Liver (tissue), 9 donors: Measurements from ENCODE around the gene SIPA1L2. TPM values are rescaled to one million over a fixed set of nuclear protein-coding genes. Genes with fewer than 3 reads are reported as not detected.

ENCODE experiments used
- DNase-seq: peaks from one replicate; pipeline ENCODE4 v3.0.0-alpha.2; 2017; ENCODE audit warnings: low spot score
- H3K27ac ChIP-seq, 2 donors: one replicate each; pipeline ENCODE4 v1.7.0; 2013; ENCODE audit warnings: inconsistent platforms in 2 of 2, low read length in 2 of 2, control low read depth in 1 of 2, low read depth in 1 of 2, mild to moderate bottlenecking in 1 of 2
- H3K27me3 ChIP-seq, 4 donors: one replicate each; pipeline versions ENCODE4 v1.6.1 to v1.7.0; 2013; ENCODE audit warnings: low read length in 3 of 4, inconsistent platforms in 1 of 4, mild to moderate bottlenecking in 1 of 4, moderate library complexity in 1 of 4; ENCODE audit not compliant: control insufficient read depth in 4 of 4, insufficient read depth in 4 of 4
- H3K36me3 ChIP-seq, 4 donors: one replicate each; pipeline versions ENCODE4 v1.6.1 to v1.7.0; 2013; ENCODE audit warnings: low read length in 3 of 4, mild to moderate bottlenecking in 3 of 4, low read depth in 1 of 4, moderate library complexity in 1 of 4; ENCODE audit not compliant: control insufficient read depth in 4 of 4, insufficient read depth in 3 of 4
- H3K4me1 ChIP-seq, 4 donors: one replicate each; pipeline versions ENCODE4 v1.6.1 to v1.7.0; 2013; ENCODE audit warnings: low read length in 3 of 4, mild to moderate bottlenecking in 3 of 4, moderate library complexity in 1 of 4; ENCODE audit not compliant: control insufficient read depth in 4 of 4, insufficient read depth in 4 of 4
- H3K4me3 ChIP-seq, 3 donors: one replicate each; pipeline versions ENCODE4 v1.6.1 to v1.7.0; 2013; ENCODE audit warnings: low read length in 3 of 3, control low read depth in 1 of 3, low read depth in 1 of 3, mild to moderate bottlenecking in 1 of 3
- H3K9ac ChIP-seq, 2 donors: one replicate each; pipeline ENCODE4 v1.7.0; 2013; ENCODE audit warnings: low read length in 2 of 2, mild to moderate bottlenecking in 2 of 2, moderate library complexity in 2 of 2, control low read depth in 1 of 2, low read depth in 1 of 2
- H3K9me3 ChIP-seq, 4 donors: one replicate each; pipeline versions ENCODE4 v1.6.1 to v1.7.0; 2013; ENCODE audit warnings: low read length in 3 of 4; ENCODE audit not compliant: control insufficient read depth in 4 of 4
- ATF3 ChIP-seq: IDR thresholded peaks from 2 replicates; pipeline ENCODE4 v1.6.1; 2016; ENCODE audit warnings: antibody characterized with exemption
- CTCF ChIP-seq: fragments of 150-350 bp; IDR thresholded peaks from 2 replicates; pipeline ENCODE4 v1.5.1; 2017; ENCODE audit warnings: improper control_type of control experiment, low read depth, low read length; ENCODE audit not compliant: missing input control
- EGR1 ChIP-seq, 2 donors: IDR thresholded peaks; 2 replicates each; pipeline ENCODE4 v1.6.1; 2016 to 2018; ENCODE audit warnings: antibody characterized with exemption in 2 of 2, low read depth in 2 of 2
- FOXA1 ChIP-seq: IDR thresholded peaks from 2 replicates; pipeline ENCODE4 v1.6.1; 2016; ENCODE audit warnings: antibody characterized with exemption
- FOXA2 ChIP-seq: IDR thresholded peaks from 2 replicates; pipeline ENCODE4 v1.6.1; 2016; ENCODE audit warnings: antibody characterized with exemption
- GABPA ChIP-seq, 2 donors: IDR thresholded peaks in 1 of 2; conservative IDR thresholded peaks in 1 of 2; 2 replicates each; pipeline ENCODE4 v1.6.1; 2016; ENCODE audit warnings: antibody characterized with exemption in 2 of 2, mild to moderate bottlenecking in 1 of 2, moderate library complexity in 1 of 2
- HNF4A ChIP-seq, 2 donors: conservative IDR thresholded peaks; 2 replicates each; pipeline ENCODE4 v1.6.1; 2016; ENCODE audit warnings: antibody characterized with exemption in 2 of 2, mild to moderate bottlenecking in 2 of 2
- JUND ChIP-seq, 2 donors: IDR thresholded peaks; 2 replicates each; pipeline ENCODE4 v1.6.1; 2016; ENCODE audit warnings: antibody characterized with exemption in 2 of 2
- MAX ChIP-seq: IDR thresholded peaks from 2 replicates; pipeline ENCODE4 v1.6.1; 2016; ENCODE audit warnings: antibody characterized with exemption
- NR2F2 ChIP-seq: IDR thresholded peaks from 2 replicates; pipeline ENCODE4 v1.6.1; 2016; ENCODE audit warnings: antibody characterized with exemption
- RAD21 ChIP-seq, 2 donors: IDR thresholded peaks; 2 replicates each; pipeline ENCODE4 v1.6.1; 2016; ENCODE audit warnings: antibody characterized with exemption in 2 of 2, mild to moderate bottlenecking in 2 of 2
- REST ChIP-seq: IDR thresholded peaks from 2 replicates; pipeline ENCODE4 v1.6.1; 2016; ENCODE audit warnings: antibody characterized with exemption, mild to moderate bottlenecking
- RXRA ChIP-seq, 2 donors: IDR thresholded peaks; 2 replicates each; pipeline ENCODE4 v1.6.1; 2017 to 2018; ENCODE audit warnings: antibody characterized with exemption in 2 of 2, mild to moderate bottlenecking in 1 of 2
- SP1 ChIP-seq: IDR thresholded peaks from 2 replicates; pipeline ENCODE4 v1.6.1; 2018; ENCODE audit warnings: antibody characterized with exemption, mild to moderate bottlenecking
- TAF1 ChIP-seq: conservative IDR thresholded peaks from 2 replicates; pipeline ENCODE4 v1.6.1; 2016; ENCODE audit warnings: antibody characterized with exemption, mild to moderate bottlenecking
- YY1 ChIP-seq: IDR thresholded peaks from 2 replicates; pipeline ENCODE4 v1.6.1; 2016; ENCODE audit warnings: antibody characterized with exemption, mild to moderate bottlenecking
- ZBTB33 ChIP-seq: IDR thresholded peaks from 2 replicates; pipeline ENCODE4 v1.6.1; 2016; ENCODE audit warnings: antibody characterized with exemption
- WGBS: extraction: QIAGEN DNeasy Blood & Tissue Kit; methylation state at CpG from one replicate; pipeline ENCODE4 v1.1.7; 2013; 5-methylcytosine and 5-hydroxymethylcytosine counted together
- polyA plus RNA-seq, 2 donors: library from polyadenylated mRNA; stranded (reverse) in 1 of 2; unstranded in 1 of 2; fragments of 200-250 nt in 1 of 2; fragments of >200 nt in 1 of 2; fragmentation: Nextera tagmentation in 1 of 2; extraction: Ambion mirVana in 1 of 2; gene quantifications; one replicate each; pipeline versions ENCODE4 v1.2.1 to v1.2.3, GENCODE V29; 2013 to 2015
- total RNA-seq, 2 donors: library from RNA; depleted of rRNA; stranded (reverse); fragments of >200 nt; gene quantifications; one replicate each; pipeline ENCODE4 v1.2.3, GENCODE V29; 2014
- donor health status: healthy.
- donor health status: healthy.
- donor health status: healthy.
- donor health status: healthy.
- donor health status: healthy.

Gene SIPA1L2
- total and polyA plus RNA-seq, 4 donors = 1.9 to 18.5 (median 4.0) TPM

GRCh38 chr1:232610192-232610901 is 19.6 kb downstream of the SIPA1L2 start:
- Histone ChIP-seq H3K9ac (no peak overlapping the region), H3K4me3 (no peak overlapping the region), H3K4me1 (peaks cover 0 to 2% (median 0%) of the 10 kb centered on the region in 4 donors), H3K9me3 (no peaks in the 10 kb centered on the region), H3K36me3 (no peaks in the 10 kb centered on the region), H3K27me3 (no peaks in the 10 kb centered on the region), H3K27ac (no peak overlapping the region)
- no peak for TF ChIP-seq FOXA1
- TF ChIP-seq SP1 = no peak
- no peak for TF ChIP-seq FOXA2
- TF ChIP-seq ZBTB33 = no peak
- TF ChIP-seq REST = no peak
- no peak for TF ChIP-seq JUND (IDR thresholded peaks at IDR 0.05)
- no peak for TF ChIP-seq HNF4A (conservative IDR thresholded peaks at IDR 0.05)
- TF ChIP-seq RAD21 (IDR thresholded peaks at IDR 0.05) = no peak
- TF ChIP-seq ATF3 = no peak
- TF ChIP-seq TAF1 = no peak
- TF ChIP-seq CTCF = no peak
- no peak for TF ChIP-seq NR2F2
- no peak for TF ChIP-seq YY1
- no peak for TF ChIP-seq RXRA (IDR thresholded peaks at IDR 0.05)
- TF ChIP-seq EGR1 (IDR thresholded peaks at IDR 0.05; ENCODE audit: low read depth in 2 of 2) = no peak
- no peak for TF ChIP-seq MAX
- TF ChIP-seq GABPA (IDR thresholded peaks at IDR 0.05 in 1 of 2, conservative IDR thresholded peaks at IDR 0.05 in 1 of 2) = no peak
- WGBS = 89% methylated on average over 6 of the region's 6 CpGs
- DNase-seq = no peak
